Measurements from ENCODE around the gene CEP76. TPM values are rescaled to one million over a fixed set of nuclear protein-coding genes. Genes with fewer than 3 reads are reported as not detected.

CEP76 gene
- total RNA-seq, 1 donor from 2014 or later, result 21.2 TPM

GRCh38 chr18:12656938-12657683, 45.4 kb downstream of the CEP76 start:
- H3K4me3 ChIP-seq (ENCODE audit: low read depth, low read length), result peak overlapping the region; percentile 71
- DNase-seq (ENCODE audit: low read depth), result no peak
- TF ChIP-seq, protein P1, sequence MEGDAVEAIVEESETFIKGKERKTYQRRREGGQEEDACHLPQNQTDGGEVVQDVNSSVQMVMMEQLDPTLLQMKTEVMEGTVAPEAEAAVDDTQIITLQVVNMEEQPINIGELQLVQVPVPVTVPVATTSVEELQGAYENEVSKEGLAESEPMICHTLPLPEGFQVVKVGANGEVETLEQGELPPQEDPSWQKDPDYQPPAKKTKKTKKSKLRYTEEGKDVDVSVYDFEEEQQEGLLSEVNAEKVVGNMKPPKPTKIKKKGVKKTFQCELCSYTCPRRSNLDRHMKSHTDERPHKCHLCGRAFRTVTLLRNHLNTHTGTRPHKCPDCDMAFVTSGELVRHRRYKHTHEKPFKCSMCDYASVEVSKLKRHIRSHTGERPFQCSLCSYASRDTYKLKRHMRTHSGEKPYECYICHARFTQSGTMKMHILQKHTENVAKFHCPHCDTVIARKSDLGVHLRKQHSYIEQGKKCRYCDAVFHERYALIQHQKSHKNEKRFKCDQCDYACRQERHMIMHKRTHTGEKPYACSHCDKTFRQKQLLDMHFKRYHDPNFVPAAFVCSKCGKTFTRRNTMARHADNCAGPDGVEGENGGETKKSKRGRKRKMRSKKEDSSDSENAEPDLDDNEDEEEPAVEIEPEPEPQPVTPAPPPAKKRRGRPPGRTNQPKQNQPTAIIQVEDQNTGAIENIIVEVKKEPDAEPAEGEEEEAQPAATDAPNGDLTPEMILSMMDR (conservative IDR thresholded peaks at IDR 0.05; ENCODE audit: low read depth, low read length), result no peak

- TF ChIP-seq, protein P1 (conservative IDR thresholded peaks at IDR 0.05; ENCODE audit: low read depth, low read length), result no peak
- DNase-seq (ENCODE audit: low read depth), result no peak
- H3K4me3 ChIP-seq (ENCODE audit: low read depth, low read length), result peak overlapping the region; percentile 71
Observed at GRCh38 chr18:12656605-12656937, 46.0 kb downstream of the CEP76 start.

DNA sequence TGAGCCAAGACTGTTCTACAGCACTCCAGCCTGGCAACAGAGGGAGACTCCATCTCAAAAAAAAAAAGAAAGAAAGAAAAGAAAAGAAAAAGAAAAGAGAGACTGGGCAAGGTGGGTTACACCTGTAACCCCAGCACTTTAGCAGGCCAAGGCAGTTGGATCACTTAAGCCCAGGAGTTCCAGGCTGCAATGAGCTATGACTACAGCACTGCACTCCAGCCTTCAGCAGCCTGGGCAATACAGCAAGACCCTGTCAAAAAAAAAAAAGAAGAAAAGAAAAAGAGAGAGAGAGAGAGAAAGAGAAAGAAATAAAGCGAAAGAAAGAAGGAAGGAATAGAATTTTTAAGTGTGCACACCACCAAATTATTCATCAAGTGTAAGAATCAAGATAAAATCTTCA, 47.6 kb downstream of the CEP76 start:
- TF ChIP-seq, protein P1 (conservative IDR thresholded peaks at IDR 0.05; ENCODE audit: low read depth, low read length), result no peak
- no peak for DNase-seq (ENCODE audit: low read depth)
- no peak overlapping the region for H3K4me3 ChIP-seq (ENCODE audit: low read depth, low read length)

- DNase-seq (ENCODE audit: low read depth), result no peak
- no peak overlapping the region for H3K4me3 ChIP-seq (ENCODE audit: low read depth, low read length)
- TF ChIP-seq, protein P1 (conservative IDR thresholded peaks at IDR 0.05; ENCODE audit: low read depth, low read length), result no peak
Observed at GRCh38 chr18:12652861-12653401, 49.6 kb downstream of the CEP76 start.

- TF ChIP-seq, protein P1 (conservative IDR thresholded peaks at IDR 0.05; ENCODE audit: low read depth, low read length), result no peak
- DNase-seq (ENCODE audit: low read depth), result no peak
- H3K4me3 ChIP-seq (ENCODE audit: low read depth, low read length), result no peak overlapping the region
Observed at GRCh38 chr18:12651651-12652050, 50.9 kb downstream of the CEP76 start.

- DNase-seq (ENCODE audit: low read depth), result no peak
- TF ChIP-seq, protein P1 (conservative IDR thresholded peaks at IDR 0.05; ENCODE audit: low read depth, low read length), result no peak
- H3K4me3 ChIP-seq (ENCODE audit: low read depth, low read length), result no peak overlapping the region
Observed at GRCh38 chr18:12647773-12648172, 54.8 kb downstream of the CEP76 start.

DNA sequence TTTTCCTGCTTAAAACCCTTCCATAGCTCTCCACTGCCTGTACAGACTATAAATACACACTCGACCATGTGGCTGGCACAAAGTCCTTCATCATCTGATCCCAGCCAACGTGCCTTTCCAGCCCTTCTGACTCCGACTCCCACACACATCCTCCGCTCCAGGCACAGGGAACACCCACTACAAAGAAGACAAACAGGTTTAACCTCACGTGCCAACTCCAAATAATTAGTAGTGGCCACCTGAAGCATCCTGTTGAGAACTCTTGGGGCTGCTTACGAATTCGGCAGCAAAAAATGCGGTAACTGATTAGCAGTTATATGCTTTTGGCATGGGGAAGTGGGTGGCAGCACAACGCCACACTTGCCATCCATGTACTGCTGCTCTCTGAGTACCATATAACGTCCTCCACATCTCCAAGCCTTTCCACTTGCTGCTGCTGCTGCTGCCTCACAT, 56.7 kb downstream of the CEP76 start:
- no peak for DNase-seq (ENCODE audit: low read depth)
- TF ChIP-seq, protein P1 (conservative IDR thresholded peaks at IDR 0.05; ENCODE audit: low read depth, low read length), result no peak
- H3K4me3 ChIP-seq (ENCODE audit: low read depth, low read length), result no peak overlapping the region

All from epithelial cell of proximal tubule (primary cell).